Measurements from ENCODE around the gene LAMC3.

- TF ChIP-seq POLR2AphosphoS5 (IDR thresholded peaks at IDR 0.05) (no peak), POLR2A (IDR thresholded peaks at IDR 0.05) (no peak), EP300 (IDR thresholded peaks at IDR 0.05) (no peak)
- TF ChIP-seq, protein P1, sequence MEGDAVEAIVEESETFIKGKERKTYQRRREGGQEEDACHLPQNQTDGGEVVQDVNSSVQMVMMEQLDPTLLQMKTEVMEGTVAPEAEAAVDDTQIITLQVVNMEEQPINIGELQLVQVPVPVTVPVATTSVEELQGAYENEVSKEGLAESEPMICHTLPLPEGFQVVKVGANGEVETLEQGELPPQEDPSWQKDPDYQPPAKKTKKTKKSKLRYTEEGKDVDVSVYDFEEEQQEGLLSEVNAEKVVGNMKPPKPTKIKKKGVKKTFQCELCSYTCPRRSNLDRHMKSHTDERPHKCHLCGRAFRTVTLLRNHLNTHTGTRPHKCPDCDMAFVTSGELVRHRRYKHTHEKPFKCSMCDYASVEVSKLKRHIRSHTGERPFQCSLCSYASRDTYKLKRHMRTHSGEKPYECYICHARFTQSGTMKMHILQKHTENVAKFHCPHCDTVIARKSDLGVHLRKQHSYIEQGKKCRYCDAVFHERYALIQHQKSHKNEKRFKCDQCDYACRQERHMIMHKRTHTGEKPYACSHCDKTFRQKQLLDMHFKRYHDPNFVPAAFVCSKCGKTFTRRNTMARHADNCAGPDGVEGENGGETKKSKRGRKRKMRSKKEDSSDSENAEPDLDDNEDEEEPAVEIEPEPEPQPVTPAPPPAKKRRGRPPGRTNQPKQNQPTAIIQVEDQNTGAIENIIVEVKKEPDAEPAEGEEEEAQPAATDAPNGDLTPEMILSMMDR (IDR thresholded peaks at IDR 0.05): no peak
Observed at GRCh38 chr9:130991778-130992681, 16.9 kb upstream of the LAMC3 start.

All from upper lobe of left lung (tissue), 4 donors.